Activated T-helper 2 cell treated with anti-CD3 and anti-CD28 coated beads, Interferon-gamma antibody, Interleukin-2, Interleukin-4, amounts not matched to agents 10 μg/mL and 5 μg/mL and 100 μg/mL, durations not matched to agents 14 hours and 24 hours and 36 hours (primary cell): Measurements from ENCODE around the gene WNT6. TPM values are rescaled to one million over a fixed set of nuclear protein-coding genes. Genes with fewer than 3 reads are reported as not detected.
A peak's percentile ranks its signal among the peaks of the same experiment; 100 is the strongest.
"Not testable (repeated sequence)": the region's sequence is repeated elsewhere in the genome, so short reads cannot be mapped to it uniquely, and the experiment has no call there.

Source experiments
- DNase-seq: peaks from one replicate; pipeline ENCODE4 v3.0.0; 2021; ENCODE audit warnings: low spot score
- H3K27ac Mint-ChIP-seq: one replicate; pipeline ENCODE4 v1.8.0; 2021; ENCODE audit warnings: mixed read lengths
- H3K27me3 Mint-ChIP-seq: one replicate; pipeline ENCODE4 v1.8.0; 2021; ENCODE audit warnings: low read depth, mixed read lengths
- H3K36me3 Mint-ChIP-seq: one replicate; pipeline ENCODE4 v1.8.0; 2021; ENCODE audit warnings: low read depth, mixed read lengths
- H3K4me1 Mint-ChIP-seq: one replicate; pipeline ENCODE4 v1.8.0; 2021; ENCODE audit warnings: low read depth, mixed read lengths
- H3K4me3 Mint-ChIP-seq: one replicate; pipeline ENCODE4 v1.8.0; 2021; ENCODE audit warnings: low read depth, mild to moderate bottlenecking, moderate library complexity, mixed read lengths
- H3K9me3 Mint-ChIP-seq: one replicate; pipeline ENCODE4 v1.8.0; 2021; ENCODE audit warnings: mixed read lengths
- intact Hi-C: fragments of 100-400 bp; cut with micrococcal nuclease; formaldehyde crosslinking; loops from one replicate; pipeline ENCODE4 v1.15.1; 2023
- total RNA-seq: library from RNA; stranded (reverse); gene quantifications from 2 replicates; pipeline ENCODE4 v1.2.3, GENCODE V29; 2022

Gene WNT6
- total RNA-seq, 1 donor from 2014 or later, result not detected

DNA sequence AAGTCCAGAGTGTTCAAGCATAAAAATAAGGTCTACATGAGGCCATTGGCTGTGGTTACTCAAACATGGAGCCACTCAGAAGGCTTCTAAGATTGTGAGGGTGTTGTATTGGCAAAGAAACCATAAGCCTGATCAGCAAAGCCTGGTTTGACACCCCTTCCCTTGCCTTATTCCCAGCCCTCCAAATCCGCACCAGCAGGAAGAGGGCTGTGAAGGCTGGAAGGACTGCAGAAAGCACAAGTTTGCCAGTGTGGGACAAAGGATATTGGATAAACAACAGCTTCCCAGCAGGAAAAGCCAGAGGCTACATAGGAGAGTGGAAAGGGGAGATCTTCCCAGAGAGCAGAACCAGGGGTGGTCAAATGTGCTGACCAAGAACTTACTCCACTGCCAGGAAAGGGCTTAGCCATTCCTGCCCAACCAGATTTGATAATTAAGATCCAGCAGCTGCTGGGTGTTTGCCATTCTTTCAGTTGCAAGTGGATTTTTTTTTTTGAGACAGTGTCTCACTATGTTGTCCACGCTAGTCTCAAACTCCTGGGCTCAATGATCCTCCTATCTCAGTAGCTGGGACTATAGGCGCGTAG is 26.5 kb upstream of the WNT6 start:
- H3K4me3 Mint-ChIP-seq, result no peak overlapping the region
- no peaks in the 10 kb centered on the region for H3K9me3 Mint-ChIP-seq
- H3K27me3 Mint-ChIP-seq, result peaks cover 34% of the 10 kb centered on the region
- H3K27ac Mint-ChIP-seq, result no peak overlapping the region
- H3K4me1 Mint-ChIP-seq, result no peaks in the 10 kb centered on the region
- no peak for DNase-seq
- intact Hi-C loops, result no loop called here
- no peaks in the 10 kb centered on the region for H3K36me3 Mint-ChIP-seq

DNA sequence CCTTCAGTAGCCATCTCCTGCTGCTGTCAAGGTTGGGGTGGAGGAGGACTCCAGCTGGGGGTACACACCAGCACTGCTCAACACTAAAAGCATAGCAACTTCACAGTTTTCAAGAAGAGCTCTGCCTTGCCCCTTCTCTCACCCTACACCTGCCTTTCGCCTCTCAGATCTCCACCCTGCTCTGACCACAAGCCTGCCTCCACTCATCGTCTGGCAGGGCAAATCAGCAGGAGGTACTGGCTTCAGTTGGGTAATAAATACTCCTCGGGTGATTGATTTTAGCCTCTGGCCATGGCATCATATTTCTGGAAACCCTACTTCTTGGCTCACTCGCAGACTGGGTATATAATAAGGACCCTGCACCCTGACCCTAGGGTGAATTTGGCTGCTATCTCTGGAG is 24.9 kb upstream of the WNT6 start:
- Mint-ChIP-seq H3K9me3 (no peaks in the 10 kb centered on the region), H3K27ac (no peak overlapping the region), H3K4me3 (no peak overlapping the region), H3K27me3 (peaks cover 43% of the 10 kb centered on the region), H3K4me1 (no peaks in the 10 kb centered on the region), H3K36me3 (no peaks in the 10 kb centered on the region)
- no peak for DNase-seq
- intact Hi-C loops, result no loop called here

DNA sequence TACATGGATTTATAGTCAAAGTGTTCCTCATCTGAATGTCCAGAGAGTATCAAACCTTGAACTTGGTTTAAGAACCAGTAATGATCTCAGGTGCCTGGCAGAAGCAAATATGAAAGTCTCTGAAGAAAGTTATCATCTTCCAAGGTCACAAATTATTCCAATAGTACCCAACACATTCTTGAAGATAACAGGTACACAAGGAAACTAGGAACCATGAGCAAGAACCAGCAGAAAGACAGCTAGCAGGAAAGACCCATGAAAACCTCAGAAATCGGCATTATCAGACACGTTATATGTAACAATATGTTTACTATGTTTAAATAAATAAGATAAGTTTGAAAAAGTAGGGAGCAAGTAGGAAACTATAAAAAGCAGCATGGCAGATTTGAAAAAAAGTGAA is 22.1 kb upstream of the WNT6 start:
- no peak for DNase-seq
- Mint-ChIP-seq H3K27ac (no peak overlapping the region), H3K27me3 (peaks cover 52% of the 10 kb centered on the region), H3K4me3 (no peak overlapping the region), H3K4me1 (no peaks in the 10 kb centered on the region), H3K9me3 (no peaks in the 10 kb centered on the region), H3K36me3 (no peaks in the 10 kb centered on the region)
- intact Hi-C loops, result no loop called here

DNA sequence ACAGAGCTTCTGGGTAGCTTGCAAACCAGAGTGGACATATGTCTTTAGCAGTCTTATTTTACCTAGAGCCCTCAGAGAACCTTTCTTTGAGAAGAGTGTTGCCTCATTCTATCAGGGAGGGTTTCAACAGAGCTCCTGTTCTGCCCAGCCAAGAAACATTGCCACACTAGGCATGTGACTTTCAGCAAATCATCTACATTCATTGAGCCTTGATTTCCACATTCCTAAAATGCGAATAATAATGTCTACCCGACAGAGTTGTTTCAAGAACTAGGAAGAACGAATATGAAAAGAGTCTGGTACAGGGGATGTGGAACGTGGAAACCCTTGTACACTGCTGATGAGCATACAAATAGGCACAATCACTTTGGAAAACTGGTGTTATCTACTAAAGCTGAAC is 20.2 kb upstream of the WNT6 start:
- H3K36me3 Mint-ChIP-seq, result no peaks in the 10 kb centered on the region
- DNase-seq, result no peak
- peaks cover 46% of the 10 kb centered on the region for H3K27me3 Mint-ChIP-seq
- no peaks in the 10 kb centered on the region for H3K4me1 Mint-ChIP-seq
- intact Hi-C loops, result no loop called here
- no peaks in the 10 kb centered on the region for H3K9me3 Mint-ChIP-seq
- H3K27ac Mint-ChIP-seq, result no peak overlapping the region
- no peak overlapping the region for H3K4me3 Mint-ChIP-seq

DNA sequence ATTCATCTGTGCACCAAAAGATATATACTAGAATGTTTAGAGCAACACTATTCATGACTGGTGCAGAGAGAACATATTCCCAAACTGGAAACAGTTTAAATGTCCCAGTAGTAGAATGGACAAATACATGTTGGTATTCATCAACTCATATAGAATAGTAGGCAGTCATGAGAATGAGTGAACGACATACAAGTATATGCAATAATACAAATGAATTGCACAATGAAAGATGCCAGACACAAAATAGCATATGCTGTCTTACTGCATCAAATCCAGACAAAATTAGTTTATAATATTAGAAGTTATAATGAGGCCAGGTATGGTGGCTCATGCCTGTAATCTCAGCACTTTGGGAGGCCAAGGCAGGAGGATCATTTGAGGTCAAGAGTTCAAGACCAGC is 19.7 kb upstream of the WNT6 start:
- no peak for DNase-seq
- Mint-ChIP-seq H3K27ac (no peak overlapping the region), H3K4me3 (no peak overlapping the region), H3K4me1 (no peaks in the 10 kb centered on the region), H3K27me3 (peaks cover 43% of the 10 kb centered on the region), H3K36me3 (no peaks in the 10 kb centered on the region), H3K9me3 (no peaks in the 10 kb centered on the region)
- intact Hi-C loops, result no loop called here

DNA sequence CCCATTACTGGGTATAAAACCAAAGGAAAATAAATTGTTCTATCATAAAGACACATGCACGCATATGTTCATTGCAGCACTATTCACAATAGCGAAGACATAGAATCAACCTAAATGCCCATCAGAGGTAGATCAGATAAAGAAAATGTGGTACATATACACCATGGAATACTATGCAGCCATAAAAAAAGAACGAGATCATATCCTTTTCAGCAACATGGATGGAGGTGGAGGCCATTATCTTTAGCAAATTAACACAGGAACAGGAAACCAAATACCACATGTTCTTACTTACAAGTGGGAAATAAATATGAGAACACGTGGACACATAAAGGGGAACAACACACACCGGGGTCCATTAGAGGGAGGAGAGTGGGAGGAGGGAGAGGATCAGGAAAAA is 15.3 kb upstream of the WNT6 start:
- H3K4me3 Mint-ChIP-seq, H3K9me3 Mint-ChIP-seq, H3K36me3 Mint-ChIP-seq, H3K27ac Mint-ChIP-seq, H3K4me1 Mint-ChIP-seq, intact Hi-C loops, DNase-seq: not testable (repeated sequence)
- peaks cover 17% of the 10 kb centered on the region for H3K27me3 Mint-ChIP-seq

DNA sequence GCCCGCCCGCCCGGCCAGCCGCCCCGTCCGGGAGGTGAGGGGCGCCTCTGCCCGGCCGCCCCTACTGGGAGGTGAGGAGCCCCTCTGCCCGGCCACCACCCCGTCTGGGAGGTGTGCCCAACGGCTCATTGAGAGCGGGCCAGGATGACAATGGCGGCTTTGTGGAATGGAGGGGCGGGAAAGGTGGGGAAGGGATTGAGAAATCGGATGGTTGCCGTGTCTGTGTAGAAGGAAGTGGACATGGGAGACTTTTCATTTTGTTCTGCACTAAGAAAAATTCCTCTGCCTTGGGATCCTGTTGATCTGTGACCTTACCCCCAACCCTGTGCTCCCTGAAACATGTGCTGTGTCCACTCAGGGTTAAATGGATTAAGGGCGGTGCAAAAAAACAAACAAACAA is 12.6 kb upstream of the WNT6 start:
- H3K27ac Mint-ChIP-seq, H3K4me3 Mint-ChIP-seq, DNase-seq, H3K36me3 Mint-ChIP-seq, H3K9me3 Mint-ChIP-seq, H3K4me1 Mint-ChIP-seq, H3K27me3 Mint-ChIP-seq: not testable (repeated sequence)
- intact Hi-C loops, result loop anchor here (1.0 to 5.0 kb wide), 4 partner anchors 118 to 188 kb away; partner anchors contain the start of genes BCS1L, RNF25, STK36 and TTLL4

DNA sequence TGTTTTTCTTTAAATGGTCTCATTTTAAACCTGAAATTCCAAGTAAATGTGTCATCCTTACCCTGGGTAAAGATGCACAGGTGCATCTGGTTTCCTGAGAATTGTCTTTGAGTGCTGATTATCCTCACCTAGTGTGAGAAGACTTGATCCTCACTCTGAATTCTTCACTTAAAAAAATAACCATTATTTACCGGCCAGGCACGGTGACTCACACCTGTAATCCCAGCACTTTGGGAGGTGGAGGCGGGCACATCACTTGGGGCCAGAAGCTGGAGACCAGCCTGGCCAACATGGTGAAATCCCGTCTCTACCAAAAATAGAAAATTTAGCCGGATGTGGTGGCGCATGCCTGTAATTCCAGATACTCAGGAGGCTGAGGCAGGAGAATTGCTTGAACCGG is 9.9 kb upstream of the WNT6 start:
- intact Hi-C loops, result loop anchor here (5.0 kb wide), 1 partner anchor 177 kb away; the partner anchor contains the start of genes RNF25 and STK36
- DNase-seq, result no peak
- Mint-ChIP-seq H3K4me1 (no peaks in the 10 kb centered on the region), H3K36me3 (no peaks in the 10 kb centered on the region), H3K9me3 (no peaks in the 10 kb centered on the region), H3K27me3 (peaks cover 24% of the 10 kb centered on the region), H3K27ac (no peak overlapping the region), H3K4me3 (no peak overlapping the region)

DNA sequence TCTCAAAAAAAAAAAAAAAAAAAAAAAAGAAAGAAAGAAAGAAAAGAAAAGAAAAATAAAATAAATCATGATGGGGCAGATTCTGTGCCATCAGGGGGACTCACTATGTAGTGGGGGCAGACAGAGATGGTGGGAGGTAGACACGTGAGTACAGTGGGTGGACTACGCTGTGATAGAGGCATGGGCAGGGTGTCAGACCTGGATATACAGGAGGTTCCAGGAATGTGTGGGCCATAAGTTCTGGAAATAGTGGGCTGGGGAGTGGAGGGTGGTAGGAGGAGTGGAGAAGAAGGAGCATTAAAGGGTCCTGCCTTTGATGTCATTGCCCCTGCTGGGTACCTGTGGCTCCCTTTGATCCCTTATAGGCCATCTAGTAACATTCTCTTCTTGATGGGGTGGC is 8.8 kb upstream of the WNT6 start:
- Mint-ChIP-seq H3K4me3 (no peak overlapping the region), H3K9me3 (no peaks in the 10 kb centered on the region), H3K4me1 (no peaks in the 10 kb centered on the region), H3K36me3 (no peaks in the 10 kb centered on the region), H3K27me3 (peaks cover 35% of the 10 kb centered on the region), H3K27ac (no peak overlapping the region)
- intact Hi-C loops, result no loop called here
- DNase-seq, result no peak

DNA sequence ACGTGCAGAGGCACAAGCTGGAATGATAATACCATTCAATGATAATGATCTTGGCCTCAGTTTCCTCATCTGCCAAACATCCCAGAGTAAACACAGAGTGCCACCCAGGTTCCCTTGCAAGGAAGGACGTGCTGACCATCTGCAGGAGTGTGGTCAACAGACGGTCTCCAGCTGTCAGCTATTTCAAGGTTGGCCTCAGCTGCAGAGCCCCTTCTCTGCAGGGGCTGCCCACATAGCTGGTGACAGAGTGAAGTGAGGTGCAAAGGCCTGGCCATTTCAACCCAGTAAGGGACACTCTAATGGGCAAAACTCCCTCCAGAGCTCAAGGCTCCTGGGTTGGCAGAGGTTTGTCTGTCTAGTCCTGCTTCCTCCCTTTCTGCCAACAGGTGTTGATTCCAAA is 8.3 kb upstream of the WNT6 start:
- Mint-ChIP-seq H3K4me1 (peaks cover 3% of the 10 kb centered on the region), H3K36me3 (no peaks in the 10 kb centered on the region), H3K27ac (no peak overlapping the region), H3K27me3 (peaks cover 40% of the 10 kb centered on the region), H3K4me3 (no peak overlapping the region), H3K9me3 (no peaks in the 10 kb centered on the region)
- intact Hi-C loops, result no loop called here
- DNase-seq, result no peak

DNA sequence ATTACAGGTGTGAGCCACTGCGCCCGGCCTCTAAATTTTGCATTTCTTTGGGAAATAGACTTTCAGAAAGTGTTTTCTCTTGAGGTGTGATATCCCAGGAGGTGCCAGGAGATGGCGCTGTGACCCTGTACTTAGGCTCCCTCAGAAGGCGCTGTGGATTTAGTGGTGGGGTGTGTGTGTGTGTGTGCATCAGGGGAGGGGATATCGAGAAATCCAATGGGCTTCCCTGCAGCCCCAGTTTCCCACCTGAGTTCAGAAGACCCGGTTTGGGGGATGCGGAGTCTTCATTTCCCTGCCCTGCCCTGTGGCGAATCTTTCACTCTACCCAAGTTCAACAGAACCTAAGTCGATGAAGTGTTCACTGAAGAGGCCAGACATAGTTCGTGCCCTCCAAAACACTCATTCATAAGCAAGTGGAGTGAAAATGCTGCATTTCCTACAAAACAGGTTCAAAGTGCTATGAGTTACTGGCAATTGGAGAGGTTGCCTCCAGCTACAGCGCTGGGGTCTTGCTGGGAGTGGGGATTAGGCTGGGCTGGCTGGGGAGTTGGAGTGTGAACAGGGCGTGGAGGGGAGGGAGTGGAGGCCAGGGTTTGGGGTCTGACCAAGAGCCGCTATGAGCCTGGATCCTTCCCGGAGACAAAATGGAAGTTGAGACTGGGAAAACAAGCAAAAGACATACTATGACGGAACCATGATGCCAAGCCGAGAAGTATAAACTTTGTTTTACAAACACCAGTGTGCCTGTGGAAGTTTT is 6.5 kb upstream of the WNT6 start:
- no peak overlapping the region for H3K27ac Mint-ChIP-seq
- DNase-seq, result peak; percentile 31
- H3K36me3 Mint-ChIP-seq, result no peaks in the 10 kb centered on the region
- H3K9me3 Mint-ChIP-seq, result no peaks in the 10 kb centered on the region
- peaks cover 55% of the 10 kb centered on the region for H3K27me3 Mint-ChIP-seq
- intact Hi-C loops, result loop anchor here (1.0 kb wide), 1 partner anchor 45 kb away; no protein-coding TSS in a partner anchor
- peaks cover 7% of the 10 kb centered on the region for H3K4me1 Mint-ChIP-seq
- no peak overlapping the region for H3K4me3 Mint-ChIP-seq

DNA sequence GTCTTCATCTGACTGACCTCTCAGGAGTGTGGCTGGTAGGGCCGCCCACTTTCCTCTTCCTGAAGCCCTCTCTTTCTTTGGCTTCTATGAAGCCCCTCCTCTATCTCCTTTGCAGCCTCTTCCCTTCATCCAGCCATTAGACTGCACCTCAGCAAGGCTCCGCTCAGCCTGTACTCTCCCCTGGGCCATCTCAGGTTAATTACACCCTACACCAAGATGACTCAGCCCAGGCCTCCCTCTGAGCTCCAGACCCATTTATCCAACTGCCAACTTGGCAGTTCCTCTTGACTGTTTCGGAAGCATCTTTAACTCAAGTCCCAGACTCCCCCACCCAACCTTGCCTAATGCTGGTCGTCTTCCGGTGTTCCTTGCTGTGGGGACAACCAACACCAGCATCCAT is 5.8 kb upstream of the WNT6 start:
- Mint-ChIP-seq H3K9me3 (no peaks in the 10 kb centered on the region), H3K27me3 (peaks cover 61% of the 10 kb centered on the region), H3K4me1 (peaks cover 7% of the 10 kb centered on the region), H3K36me3 (no peaks in the 10 kb centered on the region), H3K4me3 (no peak overlapping the region), H3K27ac (no peak overlapping the region)
- DNase-seq, result no peak
- intact Hi-C loops, result loop anchor here (1.0 kb wide), 1 partner anchor 45 kb away; no protein-coding TSS in a partner anchor

DNA sequence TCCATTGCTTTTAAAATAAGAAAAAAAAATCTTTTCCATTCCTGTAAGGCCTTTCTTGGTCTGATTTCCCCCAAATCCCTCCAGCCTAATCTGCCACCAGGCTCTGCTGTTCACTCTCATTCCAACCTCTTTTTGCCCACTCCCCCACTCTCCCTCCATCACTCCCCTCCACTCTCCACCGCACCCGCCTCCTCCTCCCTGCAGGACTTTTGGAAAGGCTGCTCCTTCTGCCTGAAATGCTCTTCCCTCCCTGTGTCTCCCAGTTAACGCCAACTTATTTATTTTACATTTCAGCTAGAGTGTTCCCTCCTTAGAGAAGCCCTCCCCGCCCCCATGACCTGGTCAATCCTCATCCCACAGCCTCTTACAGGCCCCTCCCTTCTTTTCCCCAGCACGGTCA is 4.7 kb upstream of the WNT6 start:
- intact Hi-C loops, result no loop called here
- H3K9me3 Mint-ChIP-seq, result no peaks in the 10 kb centered on the region
- H3K27ac Mint-ChIP-seq, result no peak overlapping the region
- no peak overlapping the region for H3K4me3 Mint-ChIP-seq
- peaks cover 67% of the 10 kb centered on the region for H3K27me3 Mint-ChIP-seq
- peaks cover 8% of the 10 kb centered on the region for H3K4me1 Mint-ChIP-seq
- no peaks in the 10 kb centered on the region for H3K36me3 Mint-ChIP-seq
- no peak for DNase-seq
